H54 (cell line): Measurements from ENCODE around the gene CCDC6.
A peak's percentile ranks its signal among the peaks of the same experiment; 100 is the strongest.

Experiments used
- DNase-seq: peaks from one replicate; pipeline ENCODE4 v3.0.0; 2011; ENCODE audit warnings: low spot score, mixed read lengths; ENCODE audit not compliant: insufficient read length
- FAIRE-seq: peaks from 3 replicates; lab custom pipeline; 2011; peaks lifted over from hg19 to GRCh38; lab: Jason Lieb, UNC
- POLR2A ChIP-seq: IDR thresholded peaks from 2 replicates; pipeline ENCODE4 v1.6.1; 2011; ENCODE audit warnings: low read depth, mild to moderate bottlenecking, low read length

CCDC6 gene

DNA sequence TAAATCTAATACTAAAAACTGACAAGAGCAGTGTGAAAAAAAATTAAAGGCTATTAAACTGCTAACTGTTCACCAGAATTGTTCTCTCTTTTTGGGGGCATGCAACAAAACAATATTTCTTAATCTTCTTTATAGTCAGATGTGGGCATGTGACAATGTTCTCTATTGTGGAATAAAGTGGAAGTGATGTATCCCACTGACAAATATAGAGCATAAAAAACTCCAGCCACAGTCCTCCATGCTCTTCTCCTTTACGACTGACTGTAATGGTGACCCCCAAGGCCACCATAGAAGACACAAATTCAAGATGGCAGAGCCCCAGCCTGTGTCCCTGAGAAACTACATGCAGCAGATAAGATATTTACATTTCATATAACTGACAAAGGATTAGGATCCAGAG lies 11.6 kb upstream of the CCDC6 start:
- TF ChIP-seq POLR2A = no peak
- no peak for DNase-seq
- FAIRE-seq = no peak

DNA sequence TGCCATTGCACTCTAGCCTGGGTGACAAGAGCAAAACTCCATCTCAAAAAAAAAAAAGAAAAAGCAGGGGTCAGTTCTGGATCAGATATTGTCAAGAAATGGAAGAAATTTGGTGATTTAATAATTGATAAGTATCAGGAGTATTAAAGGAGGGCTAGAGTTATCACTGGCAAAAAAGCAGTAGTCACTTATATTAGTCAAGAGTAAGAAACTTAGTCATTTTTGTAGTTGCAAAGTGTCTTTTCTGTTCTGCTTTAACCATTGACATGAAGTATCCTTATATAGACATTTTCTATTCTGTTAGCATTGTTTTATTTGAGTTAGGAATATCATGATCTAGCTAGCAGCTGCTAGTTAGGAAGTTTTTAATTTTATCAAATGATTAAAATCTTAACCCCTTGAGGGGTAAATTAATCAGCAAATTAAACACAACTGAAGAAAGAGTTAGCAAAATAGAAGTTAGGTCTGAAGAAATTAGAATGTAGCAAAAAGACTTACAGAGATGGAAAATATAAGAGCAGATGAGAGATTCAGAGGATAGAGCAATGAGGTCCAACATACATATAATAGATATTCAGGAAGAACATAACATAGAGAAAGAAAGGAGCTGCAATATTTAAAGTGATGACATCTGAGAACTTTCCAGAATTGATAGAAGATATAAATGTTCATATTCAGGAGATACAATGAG lies 7.3 kb upstream of the CCDC6 start:
- no peak for FAIRE-seq
- no peak for TF ChIP-seq POLR2A
- DNase-seq = no peak

DNA sequence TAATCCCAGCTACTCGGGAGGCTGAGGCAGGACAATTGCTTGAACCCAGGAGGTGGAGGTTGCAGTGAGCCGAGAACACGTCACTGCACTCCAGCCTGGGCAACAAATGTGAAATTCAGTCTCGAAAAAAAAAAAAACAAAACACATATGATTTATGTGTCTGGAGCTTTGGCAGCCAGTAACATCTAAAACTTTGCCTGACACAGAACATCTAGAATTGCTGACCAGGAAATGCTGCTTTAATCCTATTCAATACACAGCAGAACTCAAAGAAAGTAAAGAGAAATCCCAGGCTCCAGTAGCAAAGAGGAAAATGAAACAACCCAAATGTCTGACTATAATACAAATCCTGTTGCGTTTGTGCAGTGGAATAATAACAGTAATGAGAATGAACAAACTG lies 4.5 kb upstream of the CCDC6 start:
- FAIRE-seq (no peak), DNase-seq (no peak)
- TF ChIP-seq POLR2A = no peak

DNA sequence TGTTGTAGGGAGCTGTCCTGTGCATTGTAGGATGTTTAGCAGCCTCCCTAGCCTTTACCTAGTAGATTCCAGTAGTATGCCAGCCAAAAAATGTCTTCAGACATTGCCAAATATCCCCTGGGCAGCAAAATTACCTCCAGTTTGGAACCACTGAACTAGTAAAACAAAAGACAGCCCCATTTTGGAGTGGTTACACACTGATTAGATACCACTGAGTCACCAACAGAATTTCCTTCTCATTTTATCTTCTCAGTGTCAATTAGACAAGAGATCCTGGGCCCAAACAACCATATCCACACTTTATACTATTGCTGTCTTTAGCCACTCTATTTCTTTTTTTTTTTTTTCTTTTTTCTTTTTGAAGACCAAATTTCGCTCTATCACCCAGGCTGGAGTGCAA lies 3.5 kb upstream of the CCDC6 start:
- FAIRE-seq (no peak), DNase-seq (no peak)
- no peak for TF ChIP-seq POLR2A

GRCh38 chr10:59908808-59909143 lies 2.4 kb upstream of the CCDC6 start:
- DNase-seq (no peak), FAIRE-seq (no peak)
- TF ChIP-seq POLR2A = no peak

DNA sequence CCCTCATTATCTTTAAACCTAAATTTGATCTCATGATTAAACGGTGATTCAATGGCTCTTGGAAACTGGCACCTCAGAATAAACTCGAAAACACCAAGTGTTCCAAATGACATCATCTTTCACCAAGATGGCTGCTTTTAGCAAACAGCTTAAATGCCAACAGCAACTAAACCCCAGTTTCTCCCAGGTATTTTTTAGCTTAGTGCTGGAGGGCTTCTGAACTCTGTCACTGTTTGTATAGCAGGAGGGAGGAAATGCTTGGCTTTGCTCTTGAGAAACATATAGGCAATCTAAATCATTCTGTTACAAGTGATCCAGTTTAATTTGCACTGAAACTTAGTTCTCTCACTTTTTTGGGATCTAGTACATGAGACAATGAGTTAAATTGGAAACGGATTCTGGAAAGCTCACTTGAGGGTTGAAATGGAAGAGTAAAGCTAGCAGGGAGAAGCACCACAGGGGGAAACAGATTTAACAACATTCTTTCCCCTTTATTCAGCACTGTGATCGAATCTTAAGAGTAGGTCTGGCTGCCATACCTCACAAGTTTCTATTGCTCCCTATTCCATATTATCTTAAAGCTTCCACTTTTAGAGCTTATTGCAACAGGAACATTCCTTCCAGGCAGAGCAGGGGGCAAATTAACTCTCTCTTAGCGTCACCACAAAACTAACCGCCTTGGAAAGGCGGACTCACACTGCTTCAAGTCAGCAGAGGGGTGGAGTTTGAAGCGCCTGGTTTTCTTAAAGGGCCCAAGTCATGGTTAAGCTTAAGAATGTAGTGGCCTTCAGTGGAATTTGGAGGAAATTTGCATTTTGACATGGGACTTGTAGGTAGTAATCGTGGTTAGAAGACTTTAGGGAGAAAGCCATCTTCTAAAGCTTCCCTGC lies 1.8 kb upstream of the CCDC6 start:
- DNase-seq = peak; percentile 47
- peak; percentile 75 for FAIRE-seq
- TF ChIP-seq POLR2A = no peak

- FAIRE-seq = no peak
- no peak for TF ChIP-seq POLR2A
- no peak for DNase-seq
These were observed 1.2 kb upstream of the CCDC6 start for GRCh38 chr10:59907537-59907917.

DNA sequence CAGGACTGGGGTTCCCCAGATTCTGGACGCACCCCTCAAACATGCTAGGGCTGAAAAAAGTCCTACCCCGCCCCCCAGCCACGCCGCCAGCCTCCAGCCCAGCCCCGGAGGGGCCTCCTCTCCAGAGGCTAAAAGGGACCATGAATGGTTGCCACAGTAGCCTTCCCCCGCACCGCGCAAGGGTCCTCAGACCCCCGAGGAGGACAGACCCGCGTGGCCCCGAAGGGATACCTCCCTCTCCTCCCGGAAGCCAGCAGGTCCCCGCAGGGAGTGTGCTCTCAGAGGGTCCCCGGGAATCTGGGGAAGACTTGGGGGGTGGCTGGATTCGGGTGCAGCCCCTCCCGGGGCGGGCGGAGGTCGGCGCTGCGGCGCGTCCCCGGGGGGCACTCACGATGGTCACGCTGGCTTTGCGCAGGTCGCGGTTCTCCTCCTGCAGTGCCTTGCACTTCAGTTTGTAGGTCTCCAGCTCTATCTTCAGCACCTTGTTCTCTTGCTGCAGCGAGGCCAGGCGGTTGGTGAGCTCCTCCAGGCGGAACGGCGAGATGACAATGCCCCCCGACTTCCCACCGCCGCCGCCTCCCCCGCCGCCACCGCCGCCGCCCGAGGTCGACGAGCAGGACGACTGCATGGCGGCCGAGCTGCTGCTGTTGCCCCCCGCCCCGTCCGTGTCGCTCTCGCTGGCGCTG lies 482 bp downstream of the CCDC6 start:
- DNase-seq = no peak
- TF ChIP-seq POLR2A = no peak
- no peak for FAIRE-seq

DNA sequence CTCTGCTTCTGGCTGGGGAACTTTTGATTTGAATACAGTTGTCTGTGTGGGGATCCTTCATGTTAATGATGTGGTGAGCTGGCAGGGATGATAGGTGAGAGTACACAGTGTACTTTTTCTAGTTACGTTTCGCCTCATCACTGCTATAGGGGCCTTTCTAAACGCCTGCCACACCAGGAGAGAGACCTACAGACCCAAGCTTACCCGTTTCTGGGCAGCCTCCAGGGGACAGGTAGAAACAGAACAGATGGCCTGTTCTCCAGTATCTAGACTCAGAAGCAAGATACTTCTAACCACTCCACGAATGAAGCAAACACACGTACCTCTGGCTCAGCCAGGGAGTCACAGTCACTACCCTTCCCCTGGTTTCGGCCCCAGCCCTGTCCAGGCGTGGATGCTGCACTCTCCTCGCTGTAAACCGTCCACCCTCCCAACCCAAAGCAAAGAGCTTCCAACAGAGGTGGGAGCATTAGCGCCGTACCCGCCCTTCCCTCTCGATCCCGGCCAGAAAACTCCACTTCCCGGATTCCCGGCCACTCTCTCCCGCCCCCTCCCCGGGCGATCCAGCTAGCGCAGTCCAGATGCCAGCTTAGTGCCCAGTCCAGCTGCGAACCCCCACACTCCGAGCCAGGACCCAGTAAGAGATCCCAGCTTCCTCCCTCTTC lies 1.2 kb downstream of the CCDC6 start:
- DNase-seq = peak; percentile 27
- FAIRE-seq = no peak
- TF ChIP-seq POLR2A = no peak

- TF ChIP-seq POLR2A = no peak
- FAIRE-seq (no peak), DNase-seq (no peak)
These were observed 1.8 kb downstream of the CCDC6 start for GRCh38 chr10:59904426-59905065.

DNA sequence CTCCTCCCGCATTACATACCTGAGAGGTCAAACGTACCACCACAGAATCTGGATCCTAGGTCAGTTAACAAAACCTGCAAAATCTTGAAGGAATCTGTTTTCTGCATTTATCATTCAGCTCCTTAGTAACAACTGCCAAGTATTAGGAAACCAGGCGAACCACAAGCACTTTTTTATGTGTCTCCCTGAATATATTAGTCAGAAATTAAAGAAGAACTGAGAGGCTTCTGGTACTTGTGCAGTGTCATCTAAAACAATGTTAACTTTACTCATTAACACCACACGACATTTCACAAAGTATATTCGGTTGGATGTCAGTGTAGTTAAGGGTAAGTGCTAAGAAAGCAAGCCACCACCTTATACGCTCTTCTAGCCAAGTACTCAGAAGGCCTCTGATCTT lies 2.5 kb downstream of the CCDC6 start:
- TF ChIP-seq POLR2A = no peak
- FAIRE-seq = no peak

DNA sequence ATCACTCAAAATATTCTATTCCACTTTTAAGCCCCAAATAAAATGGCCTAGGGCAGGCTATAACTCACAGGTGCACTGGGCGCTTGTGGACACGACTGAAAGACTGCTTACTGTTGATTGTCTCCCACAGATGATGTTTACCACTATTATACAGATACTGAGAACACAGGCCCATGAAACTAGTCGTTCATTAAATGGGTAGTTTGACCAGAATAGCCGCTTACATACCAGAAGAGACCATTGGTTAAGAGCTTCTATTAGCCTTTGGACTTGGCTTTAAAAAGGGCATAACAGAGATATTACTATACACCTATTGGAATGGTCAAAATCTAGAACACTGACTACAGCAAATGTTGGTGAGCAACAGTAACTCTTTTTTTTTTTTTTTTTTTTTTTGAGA lies 4.3 kb downstream of the CCDC6 start:
- no peak for DNase-seq
- FAIRE-seq = no peak
- no peak for TF ChIP-seq POLR2A

More for the DNA sequence above, 2.5 kb downstream of the CCDC6 start:
- DNase-seq = no peak

GRCh38 chr10:59901470-59901869 lies 4.9 kb downstream of the CCDC6 start:
- DNase-seq (no peak), FAIRE-seq (no peak)
- TF ChIP-seq POLR2A = no peak
